Measurements from ENCODE around the gene GET4.

- TF ChIP-seq CEBPB (IDR thresholded peaks at IDR 0.05; ENCODE audit: low read depth, low read length), result no peak
- TF ChIP-seq CTCF (conservative IDR thresholded peaks at IDR 0.05; ENCODE audit: low read depth, low read length), result no peak
- no peak for TF ChIP-seq FOS (IDR thresholded peaks at IDR 0.05; ENCODE audit: low read depth, low read length)
- TF ChIP-seq RFX5 (IDR thresholded peaks at IDR 0.05; ENCODE audit: low read depth, low read length), result no peak
- TF ChIP-seq POLR2A (IDR thresholded peaks at IDR 0.05; ENCODE audit: low read depth, low read length), result no peak
- no peak for TF ChIP-seq RCOR1 (IDR thresholded peaks at IDR 0.05; ENCODE audit: insufficient replicate concordance, low read length)
- TF ChIP-seq SMC3 (IDR thresholded peaks at IDR 0.05; ENCODE audit: low read depth, low read length), result no peak
- TF ChIP-seq, protein P1, sequence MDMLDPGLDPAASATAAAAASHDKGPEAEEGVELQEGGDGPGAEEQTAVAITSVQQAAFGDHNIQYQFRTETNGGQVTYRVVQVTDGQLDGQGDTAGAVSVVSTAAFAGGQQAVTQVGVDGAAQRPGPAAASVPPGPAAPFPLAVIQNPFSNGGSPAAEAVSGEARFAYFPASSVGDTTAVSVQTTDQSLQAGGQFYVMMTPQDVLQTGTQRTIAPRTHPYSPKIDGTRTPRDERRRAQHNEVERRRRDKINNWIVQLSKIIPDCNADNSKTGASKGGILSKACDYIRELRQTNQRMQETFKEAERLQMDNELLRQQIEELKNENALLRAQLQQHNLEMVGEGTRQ (IDR thresholded peaks at IDR 0.05; ENCODE audit: low read depth, low read length), result no peak
Observed at GRCh38 chr7:891805-892204, 15.5 kb downstream of the GET4 start.

All from IMR-90 (cell line).